Measurements from ENCODE around the gene ABCA13. TPM values are rescaled to one million over a fixed set of nuclear protein-coding genes. Genes with fewer than 3 reads are reported as not detected.

The ABCA13 gene
- total RNA-seq, 1 donor from 2014 or later = 2.2 TPM

DNA sequence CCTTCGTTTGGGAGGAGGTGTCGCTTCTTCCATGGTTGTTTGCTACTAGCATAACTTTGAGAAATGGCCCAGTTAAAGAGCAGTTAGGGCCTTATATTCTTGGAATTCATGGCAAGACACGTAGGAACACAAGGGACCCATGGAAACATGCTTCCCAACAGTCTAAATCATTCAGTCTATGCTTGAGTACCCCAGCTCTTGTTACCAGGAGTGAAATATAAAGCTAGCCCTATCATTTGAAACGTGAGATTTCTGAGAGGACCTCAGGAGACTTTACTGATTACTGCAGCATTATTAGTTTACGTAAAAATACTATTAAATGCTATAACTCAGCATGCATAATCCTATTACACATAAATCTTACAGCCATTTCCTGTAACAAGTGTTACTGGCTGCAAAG, 424.5 kb downstream of the ABCA13 start:
- Histone ChIP-seq H3K4me1 (no peaks in the 10 kb centered on the region), H3K36me3 (no peaks in the 10 kb centered on the region), H3K27ac (no peak overlapping the region), H3K27me3 (ENCODE audit: low read depth) (no peaks in the 10 kb centered on the region), H3K9me3 (no peaks in the 10 kb centered on the region), H3K4me3 (no peak overlapping the region)
- DNase-seq (no peak), ATAC-seq (no peak)
- TF ChIP-seq, protein P1, sequence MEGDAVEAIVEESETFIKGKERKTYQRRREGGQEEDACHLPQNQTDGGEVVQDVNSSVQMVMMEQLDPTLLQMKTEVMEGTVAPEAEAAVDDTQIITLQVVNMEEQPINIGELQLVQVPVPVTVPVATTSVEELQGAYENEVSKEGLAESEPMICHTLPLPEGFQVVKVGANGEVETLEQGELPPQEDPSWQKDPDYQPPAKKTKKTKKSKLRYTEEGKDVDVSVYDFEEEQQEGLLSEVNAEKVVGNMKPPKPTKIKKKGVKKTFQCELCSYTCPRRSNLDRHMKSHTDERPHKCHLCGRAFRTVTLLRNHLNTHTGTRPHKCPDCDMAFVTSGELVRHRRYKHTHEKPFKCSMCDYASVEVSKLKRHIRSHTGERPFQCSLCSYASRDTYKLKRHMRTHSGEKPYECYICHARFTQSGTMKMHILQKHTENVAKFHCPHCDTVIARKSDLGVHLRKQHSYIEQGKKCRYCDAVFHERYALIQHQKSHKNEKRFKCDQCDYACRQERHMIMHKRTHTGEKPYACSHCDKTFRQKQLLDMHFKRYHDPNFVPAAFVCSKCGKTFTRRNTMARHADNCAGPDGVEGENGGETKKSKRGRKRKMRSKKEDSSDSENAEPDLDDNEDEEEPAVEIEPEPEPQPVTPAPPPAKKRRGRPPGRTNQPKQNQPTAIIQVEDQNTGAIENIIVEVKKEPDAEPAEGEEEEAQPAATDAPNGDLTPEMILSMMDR (IDR thresholded peaks at IDR 0.05) = no peak
- intact Hi-C loops (cut with DNase I) = no loop called here

DNA sequence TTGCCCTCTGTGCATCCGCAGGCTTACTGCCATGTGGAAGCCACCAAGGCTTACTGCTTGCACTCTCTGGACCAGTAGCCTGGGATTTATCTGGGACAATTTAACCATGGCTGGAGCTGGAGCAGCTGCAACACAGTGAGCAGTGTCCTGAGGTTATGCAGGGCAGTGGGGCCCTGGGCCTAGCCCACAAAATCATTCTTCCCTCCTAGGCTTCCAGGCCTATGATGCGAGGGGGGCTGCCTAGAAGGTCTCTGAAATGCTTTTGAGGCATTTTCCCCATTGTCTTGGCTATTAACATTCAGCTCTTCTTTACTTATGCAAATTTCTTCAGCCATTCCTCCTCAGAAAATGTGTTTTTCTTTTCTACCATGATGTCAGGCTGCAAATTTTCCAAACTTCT, 439.4 kb downstream of the ABCA13 start:
- Histone ChIP-seq H3K27me3 (ENCODE audit: low read depth) (no peaks in the 10 kb centered on the region), H3K36me3 (no peaks in the 10 kb centered on the region), H3K4me3 (no peak overlapping the region), H3K27ac (no peak overlapping the region), H3K4me1 (no peaks in the 10 kb centered on the region), H3K9me3 (no peaks in the 10 kb centered on the region)
- DNase-seq (no peak), ATAC-seq (no peak)
- TF ChIP-seq, protein P1 (IDR thresholded peaks at IDR 0.05) = no peak
- intact Hi-C loops (cut with DNase I) = no loop called here

DNA sequence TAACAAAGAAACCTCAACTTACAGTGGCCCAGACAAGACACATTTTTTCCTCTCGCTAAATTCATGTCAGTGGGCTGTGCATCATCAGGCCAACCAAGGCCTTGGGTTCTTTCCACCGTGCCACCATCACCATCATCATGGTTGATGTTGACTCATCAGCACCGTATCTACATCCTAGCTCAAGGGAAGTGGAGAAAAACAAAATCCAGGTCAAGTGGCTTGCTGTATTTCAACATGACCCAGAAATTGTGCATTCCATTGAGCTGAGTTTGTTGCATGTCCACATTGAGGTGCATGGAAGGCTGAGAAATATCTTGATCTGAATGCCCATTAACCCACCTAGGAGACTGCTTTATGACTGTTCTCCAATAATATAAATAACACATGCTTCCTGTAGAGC, 440.7 kb downstream of the ABCA13 start:
- ATAC-seq = no peak

DNA sequence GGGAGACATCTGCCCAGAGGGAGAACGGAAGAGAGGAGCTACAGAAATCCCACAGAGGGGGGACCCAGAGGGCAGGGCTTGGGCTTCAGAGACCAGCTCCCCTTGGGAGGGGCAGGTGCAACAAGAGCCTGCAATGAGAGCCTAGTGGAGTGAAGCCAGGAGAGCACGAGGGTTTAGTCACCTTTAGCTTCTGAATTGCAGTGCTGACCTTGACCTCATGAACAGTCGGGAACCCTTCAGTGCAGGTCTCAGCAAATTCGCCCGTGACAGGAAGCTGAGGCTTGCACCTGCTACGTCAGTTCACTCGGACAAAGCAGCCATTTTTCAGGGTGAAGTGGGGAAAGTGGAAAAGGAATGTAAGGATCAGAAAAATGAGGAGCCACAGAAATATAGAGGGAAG, 446.2 kb downstream of the ABCA13 start:
- H3K4me3 ChIP-seq = no peak overlapping the region

More for the DNA sequence above, 440.7 kb downstream of the ABCA13 start:
- H3K4me1 ChIP-seq = no peaks in the 10 kb centered on the region
- intact Hi-C loops (cut with DNase I) = no loop called here
- no peaks in the 10 kb centered on the region for H3K36me3 ChIP-seq
- no peak overlapping the region for H3K4me3 ChIP-seq
- TF ChIP-seq, protein P1 (IDR thresholded peaks at IDR 0.05) = no peak
- no peak overlapping the region for H3K27ac ChIP-seq
- H3K9me3 ChIP-seq = no peaks in the 10 kb centered on the region
- no peaks in the 10 kb centered on the region for H3K27me3 ChIP-seq (ENCODE audit: low read depth)
- DNase-seq = no peak

DNA sequence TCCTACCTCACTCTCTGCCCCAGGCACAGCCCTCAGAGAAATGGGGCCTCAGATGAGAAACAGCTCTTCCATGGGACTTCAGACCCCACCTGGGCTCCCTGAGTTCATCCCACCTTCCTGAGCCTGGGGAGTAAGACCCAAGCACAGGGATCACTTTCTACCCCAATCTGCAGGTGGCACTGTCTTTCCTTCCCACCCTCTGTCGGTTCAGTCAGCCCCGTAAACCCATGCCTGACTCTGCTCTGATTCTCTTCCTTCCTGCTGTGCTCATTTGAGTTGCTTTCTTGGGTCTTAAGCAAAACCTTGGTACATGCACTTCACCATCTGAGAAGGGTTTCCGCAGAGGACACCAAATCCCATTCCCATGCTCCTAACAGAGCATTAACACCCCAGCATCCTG, 446.7 kb downstream of the ABCA13 start:
- Histone ChIP-seq H3K36me3 (no peaks in the 10 kb centered on the region), H3K4me3 (no peak overlapping the region), H3K27me3 (ENCODE audit: low read depth) (no peaks in the 10 kb centered on the region), H3K27ac (no peak overlapping the region), H3K9me3 (no peaks in the 10 kb centered on the region), H3K4me1 (no peaks in the 10 kb centered on the region)
- DNase-seq (no peak), ATAC-seq (no peak)
- TF ChIP-seq, protein P1 (IDR thresholded peaks at IDR 0.05) = no peak
- intact Hi-C loops (cut with DNase I) = no loop called here

More for the DNA sequence above, 446.2 kb downstream of the ABCA13 start:
- no peaks in the 10 kb centered on the region for H3K9me3 ChIP-seq
- no peaks in the 10 kb centered on the region for H3K36me3 ChIP-seq
- H3K4me1 ChIP-seq = no peaks in the 10 kb centered on the region
- ATAC-seq (no peak), DNase-seq (no peak)
- TF ChIP-seq, protein P1 (IDR thresholded peaks at IDR 0.05) = no peak
- H3K27me3 ChIP-seq (ENCODE audit: low read depth) = no peaks in the 10 kb centered on the region
- intact Hi-C loops (cut with DNase I) = no loop called here
- H3K27ac ChIP-seq = no peak overlapping the region

DNA sequence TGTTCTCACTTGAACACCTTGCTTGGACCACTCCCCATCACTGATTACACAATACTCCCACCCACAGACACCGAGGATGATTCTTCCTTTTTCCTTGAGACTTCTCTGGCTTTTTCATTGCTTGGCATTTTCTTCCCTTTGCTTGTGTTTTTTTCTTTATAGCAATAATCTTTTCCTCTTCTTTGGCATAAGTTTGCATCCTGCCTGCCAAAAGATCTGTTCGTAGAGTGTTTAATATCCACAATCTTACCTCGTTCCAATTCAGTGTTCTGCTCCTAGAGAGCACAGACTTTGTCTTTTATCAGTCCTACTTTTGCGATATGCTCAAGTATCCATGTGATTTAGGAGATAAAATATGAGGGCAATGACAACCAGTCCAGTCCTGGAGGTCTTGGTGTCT, 449.8 kb downstream of the ABCA13 start:
- Histone ChIP-seq H3K27me3 (ENCODE audit: low read depth) (no peaks in the 10 kb centered on the region), H3K27ac (no peak overlapping the region), H3K4me3 (no peak overlapping the region), H3K36me3 (no peaks in the 10 kb centered on the region), H3K9me3 (no peaks in the 10 kb centered on the region), H3K4me1 (no peaks in the 10 kb centered on the region)
- no peak for DNase-seq
- intact Hi-C loops (cut with DNase I) = no loop called here
- TF ChIP-seq, protein P1 (IDR thresholded peaks at IDR 0.05) = no peak
- no peak for ATAC-seq
